ENCODE measurements around the gene KLHL29. TPM values are rescaled to one million over a fixed set of nuclear protein-coding genes. Genes with fewer than 3 reads are reported as not detected.

KLHL29 gene
- total and polyA plus RNA-seq, 10 of the 15 experiments (the other 5 are each of a cell fraction or from before 2014, with no cell fraction given), result 1.4 to 19.5 (median 6.1) TPM

DNA sequence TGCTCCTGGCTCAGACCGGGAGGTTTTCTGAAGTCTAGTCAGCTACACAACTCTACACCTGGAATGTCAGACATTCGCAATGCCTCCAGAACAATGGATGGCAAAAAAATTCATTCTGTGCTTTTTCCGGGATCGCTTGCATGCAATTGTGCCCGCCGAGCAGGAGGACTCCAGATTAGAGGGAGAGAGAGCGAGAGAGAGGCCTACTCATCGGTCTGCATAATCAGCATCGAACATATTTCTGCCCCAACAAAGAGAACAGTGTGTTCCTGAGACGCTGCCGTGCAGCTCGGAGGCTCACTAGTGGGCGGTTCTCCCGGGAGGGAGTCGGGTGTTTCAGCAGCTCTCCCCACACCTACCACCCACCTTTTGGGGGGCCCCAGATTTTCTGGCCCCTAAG is 117.1 kb downstream of the KLHL29 start:
- DNase-seq (ENCODE audit: low read depth, low spot score) (no peak), FAIRE-seq (no peak), ATAC-seq (no peak)
- BruUV-seq (replicated peaks), result no TSS peak
- Histone ChIP-seq H3K9me3 (replicated peaks; ENCODE audit: control insufficient read depth, insufficient read depth, low read length) (no peaks in the 10 kb centered on the region), H3K4me2 (ENCODE audit: control insufficient read depth, insufficient read depth) (no peak overlapping the region), H4K20me1 (ENCODE audit: control insufficient read depth, insufficient read depth) (no peaks in the 10 kb centered on the region), H3K36me3 (ENCODE audit: control insufficient read depth in 2 of 2, insufficient read depth in 2 of 2, low read length in 1 of 2) (peaks cover 0 to 2% of the 10 kb centered on the region in 2 experiments; a peak in 2 of 4 replicates), H2AFZ (ENCODE audit: control insufficient read depth, low read depth, low read length) (no peak overlapping the region), H3K9ac (ENCODE audit: control insufficient read depth, insufficient read depth, low read length) (no peak overlapping the region), H3K4me1 (ENCODE audit: control insufficient read depth, insufficient read depth, low read length) (peaks cover 3% of the 10 kb centered on the region; the same call in 1 of the 2 replicates), H3K27me3 (replicated peaks in 1 of 2; ENCODE audit: control insufficient read depth in 2 of 2, insufficient read depth in 2 of 2, low read length in 1 of 2) (no peaks in the 10 kb centered on the region), H3K4me3 (no peak overlapping the region), H3K27ac (ENCODE audit: control insufficient read depth, insufficient read depth) (no peak overlapping the region), H3K79me2 (ENCODE audit: control insufficient read depth, insufficient read depth, low read length) (no peaks in the 10 kb centered on the region)
- ChIA-PET POLR2A (no interaction called here), CTCF (no interaction called here), SMC1A (ENCODE audit: uncharacterized antibody, unreplicated experiment) (no interaction called here), RAD21 (ENCODE audit: unreplicated experiment) (no interaction called here)
- TF ChIP-seq WRNIP1 (IDR thresholded peaks at IDR 0.05; ENCODE audit: borderline replicate concordance, low read depth, low read length) (no peak), TARDBP (IDR thresholded peaks at IDR 0.05; ENCODE audit: borderline replicate concordance) (no peak), TBL1XR1 (IDR thresholded peaks at IDR 0.05; ENCODE audit: low read depth, low read length) (no peak), SIN3A (IDR thresholded peaks at IDR 0.05; ENCODE audit: low read depth, low read length) (no peak), ZNF274 (IDR thresholded peaks at IDR 0.05; ENCODE audit: insufficient read depth, insufficient read length) (no peak), NFIC (IDR thresholded peaks at IDR 0.05; ENCODE audit: low read depth, low read length) (no peak), BACH1 (IDR thresholded peaks at IDR 0.05; ENCODE audit: borderline replicate concordance) (no peak), JUND (IDR thresholded peaks at IDR 0.05; ENCODE audit: low read depth, low read length) (no peak), HDAC6 (IDR thresholded peaks at IDR 0.05; ENCODE audit: unreplicated experiment) (no peak), CBX5 (IDR thresholded peaks at IDR 0.05; ENCODE audit: low read depth) (no peak), SPI1 (IDR thresholded peaks at IDR 0.05; ENCODE audit: borderline replicate concordance, insufficient read depth, low read depth, low read length) (no peak), NFYB (IDR thresholded peaks at IDR 0.05; ENCODE audit: insufficient read depth, low read depth, low read length) (no peak), SMAD5 (IDR thresholded peaks at IDR 0.05; ENCODE audit: low read depth) (no peak), MXI1 (IDR thresholded peaks at IDR 0.05; ENCODE audit: low read depth, low read length) (no peak)
- TF ChIP-seq, protein P1, sequence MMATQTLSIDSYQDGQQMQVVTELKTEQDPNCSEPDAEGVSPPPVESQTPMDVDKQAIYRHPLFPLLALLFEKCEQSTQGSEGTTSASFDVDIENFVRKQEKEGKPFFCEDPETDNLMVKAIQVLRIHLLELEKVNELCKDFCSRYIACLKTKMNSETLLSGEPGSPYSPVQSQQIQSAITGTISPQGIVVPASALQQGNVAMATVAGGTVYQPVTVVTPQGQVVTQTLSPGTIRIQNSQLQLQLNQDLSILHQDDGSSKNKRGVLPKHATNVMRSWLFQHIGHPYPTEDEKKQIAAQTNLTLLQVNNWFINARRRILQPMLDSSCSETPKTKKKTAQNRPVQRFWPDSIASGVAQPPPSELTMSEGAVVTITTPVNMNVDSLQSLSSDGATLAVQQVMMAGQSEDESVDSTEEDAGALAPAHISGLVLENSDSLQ (IDR thresholded peaks at IDR 0.05), result no peak
- TF ChIP-seq, protein P2, sequence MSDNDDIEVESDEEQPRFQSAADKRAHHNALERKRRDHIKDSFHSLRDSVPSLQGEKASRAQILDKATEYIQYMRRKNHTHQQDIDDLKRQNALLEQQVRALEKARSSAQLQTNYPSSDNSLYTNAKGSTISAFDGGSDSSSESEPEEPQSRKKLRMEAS (IDR thresholded peaks at IDR 0.05; ENCODE audit: low read depth, low read length), result no peak
- in situ Hi-C loops (cut with MboI), result no loop called here
- intact Hi-C loops (cut with micrococcal nuclease; ENCODE audit: unreplicated experiment), result no loop called here
- WGBS (ENCODE audit: insufficient coverage, insufficient replicate concordance, low lambda C conversion rate, missing lambda C conversion rate), result 86% methylated on average over 15 of the region's 15 CpGs
